RWPE2 (cell line): Measurements from ENCODE around the gene SEC11C.

Experiments
- ATAC-seq: fragments of 200-7000 bp; cut with Tn5 transposase; 3 replicates; pipeline ENCODE4 v1.9.1; 2021; ENCODE audit warnings: low read depth
- DNase-seq: peaks from one replicate; pipeline ENCODE4 v3.0.0-alpha.2; 2020; ENCODE audit warnings: low spot score
- H3K27ac ChIP-seq: fragments of 450-650 bp; 2 replicates; pipeline ENCODE4 v1.5.1; 2017; ENCODE audit warnings: mild to moderate bottlenecking; ENCODE audit not compliant: poor library complexity, severe bottlenecking
- H3K27me3 ChIP-seq: fragments of 250-450 bp; sonication (Bioruptor Pico); 2 replicates; pipeline ENCODE4 v1.5.1; 2021; ENCODE audit warnings: mild to moderate bottlenecking, moderate library complexity; ENCODE audit not compliant: insufficient read depth, poor library complexity, severe bottlenecking
- H3K36me3 ChIP-seq: fragments of 250-450 bp; sonication (Bioruptor Pico); 2 replicates; pipeline ENCODE4 v1.5.1; 2020; ENCODE audit warnings: low read depth, mild to moderate bottlenecking, moderate library complexity
- H3K4me1 ChIP-seq: fragments of 250-450 bp; sonication (Bioruptor Pico); 2 replicates; pipeline ENCODE4 v1.5.1; 2021; ENCODE audit warnings: mild to moderate bottlenecking, moderate library complexity; ENCODE audit not compliant: insufficient read depth, poor library complexity, severe bottlenecking
- H3K4me3 ChIP-seq: fragments of 250-450 bp; sonication (Bioruptor Pico); 2 replicates; pipeline ENCODE4 v1.5.1; 2021; ENCODE audit warnings: mild to moderate bottlenecking, moderate library complexity; ENCODE audit not compliant: severe bottlenecking
- H3K9me3 ChIP-seq: fragments of 250-450 bp; sonication (Bioruptor Pico); 2 replicates; pipeline ENCODE4 v1.5.1; 2021; ENCODE audit warnings: mild to moderate bottlenecking, moderate library complexity; ENCODE audit not compliant: severe bottlenecking
- CTCF ChIP-seq: fragments of 450-650 bp; IDR thresholded peaks from one replicate; pipeline ENCODE4 v1.5.1; 2017; ENCODE audit warnings: mild to moderate bottlenecking, moderate library complexity; ENCODE audit not compliant: poor library complexity, severe bottlenecking

Gene SEC11C

GRCh38 chr18:59132810-59133465, 6.7 kb upstream of the SEC11C start:
- ATAC-seq (no peak), DNase-seq (no peak)
- Histone ChIP-seq H3K9me3 (no peaks in the 10 kb centered on the region), H3K27ac (no peak overlapping the region), H3K4me3 (no peak overlapping the region), H3K27me3 (peaks cover 4% of the 10 kb centered on the region), H3K4me1 (no peaks in the 10 kb centered on the region), H3K36me3 (no peaks in the 10 kb centered on the region)
- no peak for TF ChIP-seq CTCF

GRCh38 chr18:59139291-59139614, 431 bp upstream of the SEC11C start:
- Histone ChIP-seq H3K9me3 (no peaks in the 10 kb centered on the region), H3K27me3 (peaks cover under 1% of the 10 kb centered on the region), H3K4me1 (no peaks in the 10 kb centered on the region), H3K4me3 (peak overlapping the region; percentile 86), H3K27ac (peak overlapping the region; percentile 36), H3K36me3 (no peaks in the 10 kb centered on the region)
- no peak for TF ChIP-seq CTCF
- ATAC-seq: peak; percentile 88
- peak; percentile 82 for DNase-seq

GRCh38 chr18:59140302-59140885, 710 bp downstream of the SEC11C start:
- DNase-seq (no peak), ATAC-seq (peak; percentile 31)
- H3K27me3 ChIP-seq: no peaks in the 10 kb centered on the region
- no peaks in the 10 kb centered on the region for H3K36me3 ChIP-seq
- TF ChIP-seq CTCF: no peak
- peak overlapping the region; percentile 86 for H3K4me3 ChIP-seq
- H3K9me3 ChIP-seq: no peaks in the 10 kb centered on the region
- H3K27ac ChIP-seq: no peak overlapping the region
- no peaks in the 10 kb centered on the region for H3K4me1 ChIP-seq

GRCh38 chr18:59141294-59142068, 1.8 kb downstream of the SEC11C start:
- Histone ChIP-seq H3K27me3 (no peaks in the 10 kb centered on the region), H3K4me1 (no peaks in the 10 kb centered on the region), H3K27ac (no peak overlapping the region), H3K4me3 (no peak overlapping the region), H3K36me3 (no peaks in the 10 kb centered on the region), H3K9me3 (no peaks in the 10 kb centered on the region)
- DNase-seq (no peak), ATAC-seq (no peak)
- no peak for TF ChIP-seq CTCF
